K562 (cell line): Measurements from ENCODE around the gene EFCC1. TPM values are rescaled to one million over a fixed set of nuclear protein-coding genes. Genes with fewer than 3 reads are reported as not detected.

Source experiments
- ATAC-seq: fragments of 200-7000 bp; cut with Tn5 transposase; 3 replicates; pipeline ENCODE4 v1.9.1; 2020; ENCODE audit warnings: moderate library complexity
- BruUV-seq: library from RNA; stranded (reverse); fragments of 400-500 nt; replicated peaks from 2 replicates; lab custom pipeline; 2021; lab: Mats Ljungman, UMichigan
- CTCF ChIA-PET: fragments of 300-600 bp; formaldehyde crosslinking; extraction: SDS; loops from one replicate; lab custom pipeline; 2021; ENCODE audit warnings: low intra/inter-chr PET ratio; lab: Yijun Ruan, JAX
- POLR2A ChIA-PET: fragments of 300-600, 350-650 bp; sonication (Branson Sonifier 250); formaldehyde crosslinking; extraction: SDS; loops from one replicate; lab custom pipeline; 2021; ENCODE audit warnings: antibody characterized with exemption, inconsistent platforms; lab: Yijun Ruan, JAX
- DNase-seq, 4 experiments: peaks; one replicate each; pipeline versions ENCODE4 v3.0.0 to v3.0.0-alpha.2; 2011 to 2018; ENCODE audit warnings: low spot score in 3 of 4, mixed read lengths in 3 of 4; ENCODE audit errors: extremely low read depth in 1 of 4
- FAIRE-seq: peaks from 2 replicates; lab custom pipeline; 2011; peaks lifted over from hg19 to GRCh38; lab: Jason Lieb, UNC
- H2AFZ ChIP-seq: 2 replicates; pipeline ENCODE4 v1.6.0; 2011; ENCODE audit warnings: low read depth, low read length, control low read depth, inconsistent platforms
- H3K27ac ChIP-seq: fragments of 200-600 bp; 3 replicates; pipeline ENCODE4 v1.8.0; 2011; ENCODE audit warnings: low read depth, mild to moderate bottlenecking, control low read depth, inconsistent platforms, low read length, moderate library complexity, mixed read lengths; ENCODE audit errors: extremely low read depth
- H3K27me3 ChIP-seq, 2 experiments: fragments of 300-600 bp in 1 of 2; 2 replicates in 1 of 2; 3 replicates in 1 of 2; pipeline versions ENCODE4 v1.6.0 to v1.8.0; 2011; ENCODE audit warnings: inconsistent platforms in 2 of 2, low read length in 2 of 2, mild to moderate bottlenecking in 1 of 2, mixed read lengths in 1 of 2, moderate library complexity in 1 of 2; ENCODE audit not compliant: control insufficient read depth in 2 of 2, insufficient read depth in 2 of 2
- H3K36me3 ChIP-seq: fragments of 300-600 bp; 3 replicates; pipeline ENCODE4 v1.8.0; 2011; ENCODE audit warnings: mild to moderate bottlenecking, low read length, inconsistent platforms; ENCODE audit not compliant: control insufficient read depth, insufficient read depth
- H3K4me1 ChIP-seq, 2 experiments: fragments of 200-600 bp in 1 of 2; replicated peaks in 1 of 2; 2 replicates in 1 of 2; 3 replicates in 1 of 2; pipeline versions ENCODE4 v1.5.1 to v1.8.0; 2011; ENCODE audit warnings: inconsistent platforms in 2 of 2, low read length in 2 of 2, mild to moderate bottlenecking in 1 of 2, mixed read lengths in 1 of 2, moderate library complexity in 1 of 2; ENCODE audit not compliant: control insufficient read depth in 2 of 2, insufficient read depth in 2 of 2
- H3K4me2 ChIP-seq: 2 replicates; pipeline ENCODE4 v1.6.1; 2011; ENCODE audit warnings: low read length, control low read depth, inconsistent platforms, mixed read lengths; ENCODE audit not compliant: insufficient read depth
- H3K4me3 ChIP-seq: fragments of 200-600 bp; sonication (generic), shearing (Covaris generic); 2 replicates; pipeline ENCODE4 v1.5.1; 2016; ENCODE audit warnings: control low read depth, inconsistent platforms
- H3K79me2 ChIP-seq: fragments of 200-600 bp; 3 replicates; pipeline ENCODE4 v1.8.0; 2011; ENCODE audit warnings: low read length, inconsistent platforms; ENCODE audit not compliant: control insufficient read depth, insufficient read depth
- H3K9ac ChIP-seq, 2 experiments: 2 replicates each; pipeline versions ENCODE4 v1.6.0 to v1.6.1; 2011; ENCODE audit warnings: low read depth in 2 of 2, low read length in 2 of 2, control low read depth in 1 of 2, inconsistent platforms in 1 of 2, mild to moderate bottlenecking in 1 of 2, mixed read lengths in 1 of 2; ENCODE audit not compliant: insufficient read depth in 1 of 2
- H3K9me1 ChIP-seq: one replicate; pipeline ENCODE4 v1.6.0; 2011; ENCODE audit warnings: inconsistent platforms, mild to moderate bottlenecking, low read length, moderate library complexity; ENCODE audit not compliant: control insufficient read depth, insufficient read depth
- H3K9me3 ChIP-seq: replicated peaks from 2 replicates; pipeline ENCODE4 v1.5.1; 2011; ENCODE audit warnings: low read depth, low read length, inconsistent platforms; ENCODE audit not compliant: control insufficient read depth, insufficient read depth
- H4K20me1 ChIP-seq: replicated peaks from 2 replicates; pipeline ENCODE4 v1.6.1; 2011; ENCODE audit warnings: low read length, inconsistent platforms, mixed read lengths; ENCODE audit not compliant: control insufficient read depth, insufficient read depth
- ERF ChIP-seq: fragments of 450-650 bp; formaldehyde crosslinking; IDR thresholded peaks from 2 replicates; pipeline ENCODE4 v1.4.0; 2020; ENCODE audit warnings: mild to moderate bottlenecking, mixed read lengths
- NR2F6 ChIP-seq: fragments of 450-650 bp; formaldehyde crosslinking; IDR thresholded peaks from 2 replicates; pipeline ENCODE4 v1.4.0; 2020; ENCODE audit warnings: mild to moderate bottlenecking
- RBBP5 ChIP-seq: fragments of 200-600 bp; sonication (generic); IDR thresholded peaks from 2 replicates; pipeline ENCODE4 v1.6.1; 2012; ENCODE audit warnings: borderline replicate concordance, mild to moderate bottlenecking, low read length, control low read depth, inconsistent platforms; ENCODE audit not compliant: insufficient read depth, poor library complexity, severe bottlenecking
- ZBTB1 ChIP-seq: sonication (generic); formaldehyde crosslinking; IDR thresholded peaks from 2 replicates; pipeline ENCODE4 v1.8.1; 2023; ENCODE audit warnings: missing genetic modification reagents, low read depth, mild to moderate bottlenecking, borderline replicate concordance
- ZNF431 ChIP-seq: sonication (generic); formaldehyde crosslinking; IDR thresholded peaks from 2 replicates; pipeline ENCODE4 v1.8.0; 2022; ENCODE audit warnings: mild to moderate bottlenecking, missing genetic modification reagents
- WGBS: fragments of 100-300 bp; shearing (Covaris generic); methylation state at CpG from one replicate; pipeline ENCODE4 v1.1.6; 2016; ENCODE audit warnings: low coverage, mixed read lengths; ENCODE audit not compliant: insufficient coverage; ENCODE audit errors: missing lambda C conversion rate; 5-methylcytosine and 5-hydroxymethylcytosine counted together
- in situ Hi-C: fragments of 300-500 bp; cut with MboI; formaldehyde crosslinking; loops from 4 replicates; pipeline ENCODE4 v1.15.0; 2018; ENCODE audit warnings: inconsistent platforms, mixed read lengths
- intact Hi-C: fragments of 100-400 bp; cut with micrococcal nuclease; formaldehyde crosslinking; loops from 2 replicates; pipeline ENCODE4 v1.14.2; 2022
- polyA plus RNA-seq, 8 experiments: library from polyadenylated mRNA; depleted of rRNA in 4 of 8; stranded (reverse) in 5 of 8; unstranded in 3 of 8; fragments of >200 nt; fragmentation: Nextera tagmentation in 2 of 8; fragmentation: Illumina TruSeq in 1 of 8; extraction: Ambion mirVana in 2 of 8; extraction: Trizol in 1 of 8; gene quantifications; 2 replicates each; pipeline versions ENCODE4 v1.2.1 to v1.2.3, GENCODE V29; 2011 to 2014; ENCODE audit warnings: inconsistent platforms in 1 of 8, missing spikeins in 1 of 8
- total RNA-seq, 7 experiments: library from RNA; depleted of rRNA in 6 of 7; stranded (reverse); fragments of >200 nt in 6 of 7; fragmentation: Illumina TruSeq in 2 of 7; extraction: Trizol in 2 of 7; gene quantifications; 2 replicates each; pipeline versions ENCODE4 v1.2.1 to v1.2.3, GENCODE V29; 2011 to 2021; ENCODE audit warnings: low replicate concordance in 1 of 7

Gene EFCC1
- total and polyA plus RNA-seq, 9 of the 15 experiments (the other 6 are each of a cell fraction or from before 2014, with no cell fraction given): not detected

GRCh38 chr3:129046037-129046731, 45.1 kb downstream of the EFCC1 start:
- no peak overlapping the region for H3K27ac ChIP-seq
- WGBS: 91% methylated on average over 37 of the region's 67 CpGs
- no peaks in the 10 kb centered on the region for H3K9me1 ChIP-seq
- in situ Hi-C loops: no loop called here
- H3K9ac ChIP-seq: no peak overlapping the region
- no peak for FAIRE-seq
- CTCF ChIA-PET: no interaction called here
- no peaks in the 10 kb centered on the region; the same call in 1 of the 2 replicates for H3K9me3 ChIP-seq
- BruUV-seq: no TSS peak
- no peaks in the 10 kb centered on the region for H3K36me3 ChIP-seq
- H3K27me3 ChIP-seq: no peaks in the 10 kb centered on the region
- intact Hi-C loops: no loop called here
- POLR2A ChIA-PET: interaction anchor here (0.7 kb wide), 1 partner anchor 266 kb away, joined by 3 read pairs; no protein-coding TSS in a partner anchor
- H3K4me3 ChIP-seq: no peak overlapping the region
- no peaks in the 10 kb centered on the region; a peak in 1 of 5 replicates for H3K4me1 ChIP-seq
- DNase-seq: no peak
- H3K4me2 ChIP-seq: no peak overlapping the region
- no peak for ATAC-seq
- TF ChIP-seq ZBTB1 (CRISPR knock-in tag) (no peak), ZNF431 (no peak), ERF (no peak), RBBP5 (no peak), NR2F6 (no peak)
- no peak overlapping the region for H2AFZ ChIP-seq
- H3K79me2 ChIP-seq: no peaks in the 10 kb centered on the region
- H4K20me1 ChIP-seq: no peaks in the 10 kb centered on the region
